ENCODE data around the gene TBCEL.

Gene TBCEL

GRCh38 chr11:121067026-121067425 is 43.1 kb downstream of the TBCEL start:
- DNase-seq, result no peak

DNA sequence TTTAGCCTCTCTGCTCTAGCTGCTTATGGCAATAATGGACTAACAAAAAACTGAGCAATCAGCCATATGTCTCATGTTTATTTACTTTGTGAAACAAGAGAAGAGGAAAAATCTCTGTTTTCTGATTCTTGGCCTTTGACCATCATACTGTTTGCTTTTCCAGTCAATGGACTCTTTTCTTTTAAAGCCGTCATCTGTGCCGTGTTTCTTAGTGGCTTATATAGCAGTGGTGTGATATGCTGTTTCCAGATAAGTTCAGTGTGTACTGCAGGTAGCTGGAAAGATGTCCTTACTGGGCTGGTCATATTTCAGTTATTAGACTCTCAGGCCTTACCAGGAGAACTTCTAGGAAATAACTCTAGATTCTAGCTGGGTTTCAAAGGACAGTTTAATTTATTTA is 43.6 kb downstream of the TBCEL start:
- DNase-seq, result no peak

- no peak for DNase-seq
Measured at GRCh38 chr11:121067962-121068647, 44.2 kb downstream of the TBCEL start.

GRCh38 chr11:121068787-121069186 is 44.9 kb downstream of the TBCEL start:
- DNase-seq, result no peak

- DNase-seq, result no peak
Measured at GRCh38 chr11:121070951-121071845, 47.3 kb downstream of the TBCEL start.

DNA sequence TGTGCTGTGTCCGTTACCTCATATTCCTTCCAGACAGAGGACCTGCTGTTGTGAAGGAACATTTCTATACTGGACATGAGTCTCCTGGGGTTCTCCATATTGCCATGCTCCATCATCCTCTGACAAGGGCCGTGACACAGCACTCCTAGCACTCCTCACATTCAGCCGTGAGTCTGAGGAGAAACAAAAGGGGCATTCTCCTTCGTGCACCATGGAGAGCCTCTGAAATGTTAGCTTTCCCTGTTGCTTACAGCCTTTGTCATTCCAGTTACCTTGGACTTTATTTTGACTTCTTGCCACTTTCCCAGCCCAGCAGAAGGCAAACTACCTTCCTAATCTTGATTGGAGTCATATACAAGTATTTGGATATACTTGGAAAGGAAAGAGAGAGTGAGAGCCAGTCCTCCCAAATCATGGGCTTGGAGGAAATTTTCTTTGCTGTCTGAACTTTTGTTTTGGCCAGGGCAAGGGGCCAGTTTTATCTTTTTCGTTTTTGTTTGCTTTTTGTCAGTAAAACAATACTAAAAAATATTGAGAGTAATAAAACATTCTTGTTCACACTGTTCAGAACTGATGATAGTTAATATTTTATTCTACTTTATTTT is 48.0 kb downstream of the TBCEL start:
- no peak for DNase-seq

DNA sequence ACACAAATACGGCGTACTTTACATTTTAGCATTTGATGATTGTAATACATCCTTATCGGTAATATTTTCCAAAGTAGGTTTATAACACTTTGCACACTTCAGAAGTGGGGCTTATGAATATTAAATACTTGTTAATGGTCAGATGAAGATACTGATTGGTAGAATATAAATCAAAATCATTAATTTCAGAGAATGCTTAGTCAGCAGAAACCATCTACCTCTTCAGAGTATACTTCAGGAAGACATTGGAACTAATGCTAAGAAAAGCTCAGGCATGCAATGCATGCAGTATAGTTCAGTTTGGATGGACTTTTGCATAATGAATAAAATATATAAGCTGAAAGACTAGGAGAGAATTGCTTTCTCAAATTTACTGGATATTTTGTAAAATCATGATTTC is 57.4 kb downstream of the TBCEL start:
- DNase-seq, result no peak

DNA sequence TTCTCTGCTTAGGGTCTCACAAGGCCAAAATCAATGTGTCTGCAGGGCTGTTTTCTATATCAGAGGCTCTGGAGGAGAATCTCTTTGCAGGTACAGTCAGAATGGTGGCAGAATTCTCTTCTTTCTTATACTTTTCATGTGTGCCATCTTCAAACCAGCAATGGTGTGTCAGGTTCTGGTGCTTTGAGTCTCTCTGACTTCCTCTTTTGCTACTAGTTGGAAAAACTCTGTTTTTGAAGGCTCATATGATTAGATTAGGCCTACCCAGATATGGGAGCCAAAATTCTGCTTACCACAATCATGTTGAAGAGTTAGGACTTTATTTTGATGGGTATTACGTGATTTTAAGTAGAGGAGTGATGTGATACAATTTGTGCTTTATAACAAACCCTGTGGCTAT is 58.3 kb downstream of the TBCEL start:
- no peak for DNase-seq

- DNase-seq, result no peak
Measured at GRCh38 chr11:121082670-121083069, 58.8 kb downstream of the TBCEL start.

DNA sequence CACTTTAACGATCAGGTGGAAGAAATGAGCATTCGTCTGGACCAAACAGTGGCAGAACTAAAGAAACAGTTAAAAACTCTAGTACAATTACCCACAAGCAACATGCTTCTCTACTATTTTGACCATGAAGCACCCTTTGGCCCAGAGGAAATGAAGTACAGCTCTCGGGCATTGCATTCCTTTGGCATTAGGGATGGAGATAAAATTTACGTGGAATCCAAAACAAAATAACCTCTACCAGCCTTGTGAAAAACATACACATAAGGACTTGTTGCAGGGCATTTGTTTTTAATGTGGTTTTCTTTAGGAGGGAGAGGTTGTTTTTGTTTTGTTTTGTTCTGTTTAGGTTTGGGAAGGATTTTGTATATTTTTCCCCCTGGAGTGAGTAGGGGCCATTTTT is 63.0 kb downstream of the TBCEL start:
- DNase-seq, result no peak

DNA sequence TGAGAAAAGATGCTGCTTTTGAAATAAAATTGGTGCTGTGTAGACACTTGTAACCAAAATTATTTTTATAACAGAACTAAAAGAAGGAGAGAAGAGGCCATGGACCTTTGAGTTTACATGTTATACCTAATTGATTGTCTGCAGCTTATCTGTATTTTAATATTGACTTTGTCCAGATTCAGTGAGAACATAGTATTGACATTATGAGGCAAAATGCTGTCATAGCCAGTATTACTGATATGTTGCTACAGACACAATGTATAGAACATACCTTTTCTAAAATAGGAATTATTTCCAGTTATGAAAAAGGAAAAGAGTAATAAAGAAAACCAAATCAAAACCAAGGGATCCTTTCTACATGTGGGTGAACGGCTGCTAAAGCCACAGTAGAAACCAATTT is 65.7 kb downstream of the TBCEL start:
- DNase-seq, result no peak

GRCh38 chr11:121090145-121090721 is 66.3 kb downstream of the TBCEL start:
- DNase-seq, result no peak

GRCh38 chr11:121091492-121092152 is 67.7 kb downstream of the TBCEL start:
- no peak for DNase-seq

GRCh38 chr11:121095561-121095960 is 71.7 kb downstream of the TBCEL start:
- no peak for DNase-seq

- no peak for DNase-seq
Measured at GRCh38 chr11:121099364-121099763, 75.5 kb downstream of the TBCEL start.

DNA sequence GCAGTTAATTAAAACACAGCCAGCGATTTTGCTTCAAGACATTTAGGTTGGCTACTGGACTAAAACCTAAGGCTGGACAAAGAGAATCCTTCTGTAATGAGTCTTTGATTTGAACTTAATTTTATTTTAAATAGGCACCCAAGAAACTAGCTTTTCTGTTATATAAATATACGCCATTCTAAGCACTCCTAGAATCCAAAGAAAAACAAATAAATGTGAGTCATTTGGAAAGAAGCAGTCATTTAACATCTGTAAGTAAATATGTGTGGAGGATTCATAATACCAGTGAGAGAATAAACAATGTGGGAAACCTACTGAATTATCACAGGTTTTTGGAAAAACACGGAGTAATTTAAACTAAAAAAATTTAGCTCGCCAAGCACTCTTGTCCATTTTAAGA is 76.0 kb downstream of the TBCEL start:
- no peak for DNase-seq

DNA sequence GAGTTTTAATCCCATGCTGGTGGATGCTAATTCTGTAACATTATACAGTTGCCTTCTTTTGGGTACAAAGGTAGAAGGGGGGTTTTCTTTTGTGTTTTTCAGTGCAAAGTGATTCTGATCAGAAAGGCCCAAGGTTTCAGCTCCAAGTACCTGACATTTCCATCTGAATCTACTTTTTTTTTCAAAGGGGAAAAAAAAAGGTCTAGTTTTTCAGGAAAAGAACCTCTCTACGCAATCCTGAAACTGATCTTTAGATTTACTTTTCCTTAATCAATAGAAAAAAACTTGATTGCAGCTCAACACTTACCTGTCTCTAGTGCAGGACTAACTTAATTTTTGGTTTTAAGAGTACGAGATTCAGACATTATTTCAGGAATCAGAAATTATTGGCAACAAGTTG is 77.0 kb downstream of the TBCEL start, which contains the start of gene TECTA:
Gene TECTA (plus strand): TSS at position 301 of the 400 bp plus-strand sequence. CDS start 1,423 bp downstream, outside the sequence.
- DNase-seq, result no peak

DNA sequence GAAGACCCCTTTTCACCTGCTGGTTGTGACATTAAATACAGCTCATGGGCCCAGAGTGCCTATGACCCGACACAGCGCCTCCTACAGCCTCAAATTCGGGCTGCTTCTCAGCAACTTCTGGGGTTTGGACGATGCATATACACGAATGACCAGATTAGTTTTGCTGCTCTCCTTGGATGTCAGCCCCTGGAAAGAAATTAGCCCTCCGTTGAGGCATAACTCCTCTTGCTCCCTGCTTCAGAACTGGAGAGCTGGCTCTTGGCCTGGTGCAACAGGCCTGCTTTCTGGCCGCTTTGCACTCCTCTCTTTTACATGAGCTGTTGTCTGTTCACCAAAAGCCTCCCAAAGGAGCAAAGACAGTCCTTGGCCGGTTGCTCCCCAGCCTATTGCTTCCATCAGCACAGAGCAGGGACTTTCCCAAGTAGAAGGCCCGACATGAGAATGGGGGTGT is 80.4 kb downstream of the TBCEL start:
- DNase-seq, result no peak

- DNase-seq, result no peak
Measured at GRCh38 chr11:121105063-121105480, 81.2 kb downstream of the TBCEL start.

DNA sequence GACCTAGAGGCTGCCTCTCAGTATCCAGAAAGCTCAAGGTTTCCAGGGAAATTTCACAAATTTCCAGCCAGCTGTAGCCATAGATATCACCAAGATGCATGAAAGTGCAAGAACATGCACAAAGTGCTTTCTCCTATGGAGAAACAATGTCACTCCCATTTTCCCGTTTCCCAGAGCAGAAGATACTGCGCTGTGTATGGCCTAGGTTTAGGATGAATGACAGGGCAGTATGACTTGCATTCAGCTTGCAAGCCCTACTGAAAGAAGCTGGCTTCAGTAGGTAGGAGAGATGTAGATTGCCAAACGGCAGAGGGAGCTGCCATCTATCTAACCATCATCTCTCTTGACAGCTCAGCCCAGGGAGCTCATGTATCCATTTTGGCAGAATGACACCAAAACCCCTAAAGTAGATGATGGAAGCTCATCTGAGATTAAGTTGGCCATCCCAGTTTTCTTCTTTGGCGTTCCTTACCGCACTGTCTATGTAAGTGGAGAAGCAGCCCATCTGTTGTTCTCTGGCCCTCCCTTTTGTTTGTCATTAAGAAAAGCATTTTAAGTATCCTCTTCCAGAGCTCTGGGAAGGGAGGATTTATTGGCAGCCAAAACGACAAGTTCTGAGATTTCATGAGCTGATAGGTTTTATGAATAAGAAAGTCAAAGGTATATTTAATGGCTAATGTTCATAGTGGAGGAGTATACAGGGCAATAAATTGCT is 81.7 kb downstream of the TBCEL start:
- DNase-seq, result no peak

GRCh38 chr11:121106812-121107211 is 82.9 kb downstream of the TBCEL start:
- DNase-seq, result no peak

- DNase-seq, result no peak
Measured at GRCh38 chr11:121108413-121108812, 84.5 kb downstream of the TBCEL start.
